ENCODE data around the gene SZRD1.
A peak's percentile ranks its signal among the peaks of the same experiment; 100 is the strongest.

Gene SZRD1

DNA sequence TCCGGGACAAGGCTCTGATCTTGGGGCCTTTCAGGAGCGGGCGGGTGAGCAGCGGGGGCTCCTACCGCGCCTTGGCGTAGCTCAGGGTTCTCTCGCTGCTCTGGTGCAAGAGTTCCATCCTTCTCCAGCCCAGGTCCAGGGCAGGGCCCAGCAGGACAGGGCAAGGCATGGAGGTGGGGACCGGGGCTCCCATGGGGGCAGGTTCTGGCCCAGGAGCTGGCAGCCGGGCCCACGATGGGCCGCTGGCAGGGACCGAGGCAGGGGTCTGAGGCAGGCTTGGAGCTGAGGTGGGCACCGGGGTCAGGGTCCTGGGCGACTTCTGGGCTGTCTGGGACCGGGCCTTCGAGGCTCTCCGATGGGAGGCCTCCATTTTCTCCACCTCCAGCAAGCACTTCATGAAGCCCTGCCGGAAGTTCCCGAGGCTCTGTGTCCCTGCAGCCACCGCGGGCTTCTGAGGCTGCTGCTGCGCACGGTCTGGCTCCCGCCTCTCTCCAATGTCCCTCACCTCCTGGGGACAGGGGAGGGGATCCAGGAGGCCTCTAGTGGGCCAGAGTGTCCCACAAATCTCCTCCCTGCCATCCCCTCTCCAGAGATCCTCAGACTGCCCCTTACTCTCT is 42.6 kb downstream of the SZRD1 start:
- no peak overlapping the region; the same call in 1 of the 2 replicates for H3K4me3 ChIP-seq (ENCODE audit: low read length)
- no peaks in the 10 kb centered on the region for H3K9me3 ChIP-seq (ENCODE audit: insufficient read depth, low read length)
- TF ChIP-seq, protein P1, sequence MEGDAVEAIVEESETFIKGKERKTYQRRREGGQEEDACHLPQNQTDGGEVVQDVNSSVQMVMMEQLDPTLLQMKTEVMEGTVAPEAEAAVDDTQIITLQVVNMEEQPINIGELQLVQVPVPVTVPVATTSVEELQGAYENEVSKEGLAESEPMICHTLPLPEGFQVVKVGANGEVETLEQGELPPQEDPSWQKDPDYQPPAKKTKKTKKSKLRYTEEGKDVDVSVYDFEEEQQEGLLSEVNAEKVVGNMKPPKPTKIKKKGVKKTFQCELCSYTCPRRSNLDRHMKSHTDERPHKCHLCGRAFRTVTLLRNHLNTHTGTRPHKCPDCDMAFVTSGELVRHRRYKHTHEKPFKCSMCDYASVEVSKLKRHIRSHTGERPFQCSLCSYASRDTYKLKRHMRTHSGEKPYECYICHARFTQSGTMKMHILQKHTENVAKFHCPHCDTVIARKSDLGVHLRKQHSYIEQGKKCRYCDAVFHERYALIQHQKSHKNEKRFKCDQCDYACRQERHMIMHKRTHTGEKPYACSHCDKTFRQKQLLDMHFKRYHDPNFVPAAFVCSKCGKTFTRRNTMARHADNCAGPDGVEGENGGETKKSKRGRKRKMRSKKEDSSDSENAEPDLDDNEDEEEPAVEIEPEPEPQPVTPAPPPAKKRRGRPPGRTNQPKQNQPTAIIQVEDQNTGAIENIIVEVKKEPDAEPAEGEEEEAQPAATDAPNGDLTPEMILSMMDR (IDR thresholded peaks at IDR 0.05; ENCODE audit: low read depth, low read length), result no peak
- no peak for TF ChIP-seq EZH2phosphoT487 (IDR thresholded peaks at IDR 0.05; ENCODE audit: low read depth)
- no peaks in the 10 kb centered on the region for H3K27me3 ChIP-seq (ENCODE audit: low read depth, low read length)
- H3K36me3 ChIP-seq (replicated peaks; ENCODE audit: low read depth, low read length), result no peaks in the 10 kb centered on the region
- H2AFZ ChIP-seq (ENCODE audit: low read depth, low read length), result peak overlapping the region; percentile 99; the same call in 1 of the 2 replicates
- no peaks in the 10 kb centered on the region for H3K79me2 ChIP-seq (ENCODE audit: low read length)
- H3K9ac ChIP-seq (ENCODE audit: low read length), result peak overlapping the region; percentile 64; the same call in 1 of the 2 replicates
- no peak overlapping the region for H3K27ac ChIP-seq (ENCODE audit: low read length)
- no peaks in the 10 kb centered on the region for H4K20me1 ChIP-seq (ENCODE audit: insufficient read depth, low read length)
- peaks cover 5% of the 10 kb centered on the region; the same call in 1 of the 2 replicates for H3K4me1 ChIP-seq (ENCODE audit: low read length)
- peak overlapping the region; percentile 85; the same call in 1 of the 2 replicates for H3K4me2 ChIP-seq (ENCODE audit: low read length)

DNA sequence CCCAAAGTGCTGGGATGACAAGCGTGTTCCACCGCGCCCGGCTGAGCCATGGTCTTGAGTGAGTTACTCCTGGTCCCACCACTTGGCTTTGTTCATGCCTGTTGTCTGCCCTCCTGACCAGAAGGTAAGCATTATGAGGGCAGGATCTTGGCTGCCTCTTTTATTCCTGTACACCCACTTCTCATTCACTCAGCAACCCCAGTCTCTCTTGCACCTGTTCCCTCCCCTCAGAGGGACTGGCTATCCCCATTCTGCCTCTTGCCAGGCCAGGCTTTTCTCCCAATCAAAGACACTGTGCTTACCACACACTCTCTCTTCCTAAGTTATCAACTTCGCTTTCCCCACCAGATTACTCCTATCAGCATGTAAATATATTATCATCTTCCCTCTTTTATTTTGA is 43.8 kb downstream of the SZRD1 start:
- H3K4me1 ChIP-seq (ENCODE audit: low read length), result peaks cover 5% of the 10 kb centered on the region; the same call in 1 of the 2 replicates
- no peaks in the 10 kb centered on the region for H3K36me3 ChIP-seq (replicated peaks; ENCODE audit: low read depth, low read length)
- no peaks in the 10 kb centered on the region for H3K27me3 ChIP-seq (ENCODE audit: low read depth, low read length)
- H3K4me2 ChIP-seq (ENCODE audit: low read length), result no peak overlapping the region
- H3K4me3 ChIP-seq (ENCODE audit: low read length), result no peak overlapping the region
- no peak overlapping the region for H3K27ac ChIP-seq (ENCODE audit: low read length)
- no peaks in the 10 kb centered on the region for H4K20me1 ChIP-seq (ENCODE audit: insufficient read depth, low read length)
- H3K9ac ChIP-seq (ENCODE audit: low read length), result no peak overlapping the region
- no peaks in the 10 kb centered on the region for H3K79me2 ChIP-seq (ENCODE audit: low read length)
- no peak overlapping the region for H2AFZ ChIP-seq (ENCODE audit: low read depth, low read length)
- no peaks in the 10 kb centered on the region for H3K9me3 ChIP-seq (ENCODE audit: insufficient read depth, low read length)
- TF ChIP-seq, protein P1 (IDR thresholded peaks at IDR 0.05; ENCODE audit: low read depth, low read length), result no peak
- TF ChIP-seq EZH2phosphoT487 (IDR thresholded peaks at IDR 0.05; ENCODE audit: low read depth), result no peak

DNA sequence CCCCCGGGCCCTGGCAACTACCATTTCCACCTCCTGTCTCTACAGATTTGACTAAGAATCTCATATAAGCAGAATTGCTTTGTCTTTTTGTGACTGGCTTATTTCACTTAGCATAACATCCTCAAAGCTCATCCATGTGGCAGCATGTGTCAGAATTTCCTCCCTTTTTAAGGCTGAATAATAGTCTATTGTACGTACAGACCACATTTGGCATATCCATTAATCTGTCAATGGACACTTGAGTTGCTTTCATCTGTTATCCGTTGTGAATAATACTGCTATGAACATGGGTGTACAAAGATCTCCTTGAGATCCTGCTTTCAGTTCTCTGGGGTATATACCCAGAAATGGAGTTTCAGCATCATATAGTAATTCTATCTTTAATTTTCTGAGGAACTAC is 46.1 kb downstream of the SZRD1 start:
- H3K9me3 ChIP-seq (ENCODE audit: insufficient read depth, low read length), result no peaks in the 10 kb centered on the region
- H3K4me1 ChIP-seq (ENCODE audit: low read length), result peaks cover 5% of the 10 kb centered on the region; the same call in 1 of the 2 replicates
- no peaks in the 10 kb centered on the region for H4K20me1 ChIP-seq (ENCODE audit: insufficient read depth, low read length)
- H3K27ac ChIP-seq (ENCODE audit: low read length), result no peak overlapping the region
- no peak overlapping the region for H3K4me2 ChIP-seq (ENCODE audit: low read length)
- H3K4me3 ChIP-seq (ENCODE audit: low read length), result no peak overlapping the region
- H3K27me3 ChIP-seq (ENCODE audit: low read depth, low read length), result no peaks in the 10 kb centered on the region
- no peaks in the 10 kb centered on the region for H3K79me2 ChIP-seq (ENCODE audit: low read length)
- no peak overlapping the region for H3K9ac ChIP-seq (ENCODE audit: low read length)
- H2AFZ ChIP-seq (ENCODE audit: low read depth, low read length), result no peak overlapping the region
- no peaks in the 10 kb centered on the region for H3K36me3 ChIP-seq (replicated peaks; ENCODE audit: low read depth, low read length)
- TF ChIP-seq, protein P1 (IDR thresholded peaks at IDR 0.05; ENCODE audit: low read depth, low read length), result no peak
- no peak for TF ChIP-seq EZH2phosphoT487 (IDR thresholded peaks at IDR 0.05; ENCODE audit: low read depth)

DNA sequence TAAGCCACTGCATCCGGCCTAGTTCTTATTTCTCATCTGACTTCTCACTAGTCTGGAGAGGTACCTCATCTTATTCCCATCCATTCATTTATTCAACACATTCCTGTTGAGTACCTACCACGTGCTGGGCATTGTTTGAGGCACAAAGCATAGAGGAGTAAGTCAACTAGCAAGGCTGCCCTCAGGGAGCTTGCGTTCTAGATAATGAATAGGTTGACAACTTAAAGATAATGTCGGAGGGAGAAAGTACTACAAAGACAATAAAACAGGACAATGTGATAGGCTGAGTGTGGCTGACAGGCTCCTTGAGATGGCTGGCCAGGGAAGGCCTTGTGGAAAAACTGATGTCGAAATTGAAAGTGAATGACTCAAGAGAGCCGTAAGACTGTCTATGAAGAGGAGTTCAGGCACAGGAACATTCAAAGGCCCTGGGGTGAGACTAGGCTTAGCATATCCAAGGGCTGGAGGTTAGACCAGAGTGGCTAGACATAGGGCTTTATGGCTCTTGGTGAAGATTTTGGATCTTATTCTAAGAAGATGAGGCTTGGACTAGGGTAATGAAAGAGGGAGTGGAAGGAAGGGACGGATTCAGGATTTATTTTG is 51.9 kb downstream of the SZRD1 start:
- H3K4me3 ChIP-seq (ENCODE audit: low read length), result no peak overlapping the region
- TF ChIP-seq, protein P1 (IDR thresholded peaks at IDR 0.05; ENCODE audit: low read depth, low read length), result no peak
- no peak for TF ChIP-seq EZH2phosphoT487 (IDR thresholded peaks at IDR 0.05; ENCODE audit: low read depth)

More for the DNA sequence above, 51.9 kb downstream of the SZRD1 start:
- no peak overlapping the region for H2AFZ ChIP-seq (ENCODE audit: low read depth, low read length)
- H3K9me3 ChIP-seq (ENCODE audit: insufficient read depth, low read length), result no peaks in the 10 kb centered on the region
- H4K20me1 ChIP-seq (ENCODE audit: insufficient read depth, low read length), result no peaks in the 10 kb centered on the region
- H3K4me2 ChIP-seq (ENCODE audit: low read length), result no peak overlapping the region
- no peaks in the 10 kb centered on the region for H3K36me3 ChIP-seq (replicated peaks; ENCODE audit: low read depth, low read length)
- H3K79me2 ChIP-seq (ENCODE audit: low read length), result no peaks in the 10 kb centered on the region
- H3K27me3 ChIP-seq (ENCODE audit: low read depth, low read length), result no peaks in the 10 kb centered on the region
- H3K27ac ChIP-seq (ENCODE audit: low read length), result no peak overlapping the region
- no peak overlapping the region for H3K9ac ChIP-seq (ENCODE audit: low read length)
- peaks cover 16% of the 10 kb centered on the region for H3K4me1 ChIP-seq (ENCODE audit: low read length)

Measured in OCI-LY3 (cell line).